GM12872 (cell line): ENCODE data around the gene CNIH3.

ENCODE experiments used
- TF ChIP-seq, protein P1 (sequence below): IDR thresholded peaks from 3 replicates; pipeline ENCODE4 v1.5.1; 2011; ENCODE audit warnings: low read depth, mild to moderate bottlenecking, low read length, moderate library complexity; ENCODE audit not compliant: insufficient read depth

CNIH3 gene

DNA sequence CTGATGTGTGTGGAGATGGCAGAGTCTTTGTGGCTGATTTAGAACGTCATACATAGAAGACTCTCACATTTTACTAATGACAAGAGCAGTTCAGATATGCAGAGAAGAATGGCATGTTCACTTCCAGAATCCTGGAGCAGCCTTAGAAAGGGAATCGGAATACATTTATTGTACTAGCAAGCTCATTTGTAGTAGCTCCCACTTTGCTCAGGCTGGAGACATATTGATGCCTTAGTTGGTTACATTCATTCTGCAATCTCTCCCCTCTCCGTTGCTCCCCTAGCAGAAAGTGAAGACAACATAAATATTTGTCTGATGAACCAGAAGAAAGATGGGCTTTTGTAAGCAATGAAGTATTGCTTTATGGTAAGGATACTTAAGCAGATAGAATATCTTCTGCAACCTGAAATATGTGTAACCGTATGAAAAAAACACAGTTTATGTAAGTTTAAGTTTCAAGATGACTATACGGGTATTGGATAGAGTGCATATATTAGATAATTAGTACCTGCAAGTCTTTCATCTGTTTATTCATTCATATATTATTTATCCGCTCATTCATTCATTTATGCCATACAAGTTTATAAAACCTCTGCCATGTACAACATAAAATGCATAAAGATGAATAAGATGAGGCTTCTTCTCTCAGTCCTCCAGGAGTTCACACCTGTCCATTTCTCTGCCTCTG lies 135.7 kb downstream of the CNIH3 start:
- TF ChIP-seq, protein P1, sequence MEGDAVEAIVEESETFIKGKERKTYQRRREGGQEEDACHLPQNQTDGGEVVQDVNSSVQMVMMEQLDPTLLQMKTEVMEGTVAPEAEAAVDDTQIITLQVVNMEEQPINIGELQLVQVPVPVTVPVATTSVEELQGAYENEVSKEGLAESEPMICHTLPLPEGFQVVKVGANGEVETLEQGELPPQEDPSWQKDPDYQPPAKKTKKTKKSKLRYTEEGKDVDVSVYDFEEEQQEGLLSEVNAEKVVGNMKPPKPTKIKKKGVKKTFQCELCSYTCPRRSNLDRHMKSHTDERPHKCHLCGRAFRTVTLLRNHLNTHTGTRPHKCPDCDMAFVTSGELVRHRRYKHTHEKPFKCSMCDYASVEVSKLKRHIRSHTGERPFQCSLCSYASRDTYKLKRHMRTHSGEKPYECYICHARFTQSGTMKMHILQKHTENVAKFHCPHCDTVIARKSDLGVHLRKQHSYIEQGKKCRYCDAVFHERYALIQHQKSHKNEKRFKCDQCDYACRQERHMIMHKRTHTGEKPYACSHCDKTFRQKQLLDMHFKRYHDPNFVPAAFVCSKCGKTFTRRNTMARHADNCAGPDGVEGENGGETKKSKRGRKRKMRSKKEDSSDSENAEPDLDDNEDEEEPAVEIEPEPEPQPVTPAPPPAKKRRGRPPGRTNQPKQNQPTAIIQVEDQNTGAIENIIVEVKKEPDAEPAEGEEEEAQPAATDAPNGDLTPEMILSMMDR, result no peak

DNA sequence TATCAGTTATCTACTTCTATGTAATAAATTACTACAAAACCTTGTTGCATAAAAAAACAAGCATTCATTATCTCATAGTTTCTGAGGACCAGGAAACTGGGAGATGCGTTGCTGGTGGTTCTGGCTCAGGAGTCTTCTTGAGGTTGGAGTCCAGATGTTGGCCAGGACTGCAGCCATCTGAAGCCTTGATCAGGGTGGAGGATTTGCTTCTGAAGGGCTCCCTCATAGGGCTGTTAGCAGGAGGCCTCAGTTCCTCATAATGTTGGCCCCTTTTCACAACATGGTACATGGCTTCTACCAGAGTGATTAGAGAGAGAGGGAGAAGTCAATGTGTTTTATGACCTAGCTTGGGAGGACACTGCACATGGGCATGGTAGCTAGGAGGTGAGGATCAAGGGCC lies 137.4 kb downstream of the CNIH3 start:
- TF ChIP-seq, protein P1, result no peak

DNA sequence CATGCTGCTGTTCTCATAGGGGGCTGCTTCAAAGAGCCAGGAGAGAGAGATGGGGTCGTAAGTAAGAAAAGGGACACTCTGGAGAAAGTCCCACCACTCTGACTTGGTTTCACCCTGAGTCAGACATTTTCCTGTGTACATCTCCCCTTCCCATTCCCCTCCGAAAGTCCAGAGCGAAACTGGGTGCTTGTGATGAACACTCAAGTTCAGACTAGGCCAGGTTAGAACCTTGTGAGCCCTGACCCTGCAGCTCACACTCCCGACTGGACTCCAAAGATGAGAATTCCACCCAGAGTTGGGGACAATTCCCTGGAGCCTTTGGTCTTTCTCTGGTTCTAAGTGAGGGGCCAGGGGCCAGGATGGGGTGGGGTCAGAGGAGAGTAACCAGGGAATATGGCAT lies 139.5 kb downstream of the CNIH3 start:
- TF ChIP-seq, protein P1, result no peak

DNA sequence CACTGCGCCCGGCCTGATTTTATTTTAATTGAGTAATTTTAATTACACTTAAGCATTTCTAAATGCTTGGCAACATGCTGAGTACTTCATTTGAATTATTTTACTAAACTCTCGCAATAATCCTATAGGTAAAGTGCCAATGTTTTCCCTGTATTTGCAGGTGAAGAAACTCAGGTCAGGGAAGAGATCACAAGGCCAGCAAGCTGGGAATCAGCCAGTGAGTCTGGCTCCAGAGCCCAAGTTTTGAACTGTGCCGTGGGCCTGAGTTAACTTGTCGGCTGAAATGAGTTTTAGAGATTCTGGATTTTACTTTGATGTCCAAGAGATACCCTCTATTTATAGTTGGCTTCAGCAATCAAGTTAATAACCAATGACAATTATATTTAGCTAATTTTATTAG lies 141.4 kb downstream of the CNIH3 start:
- TF ChIP-seq, protein P1, result no peak

DNA sequence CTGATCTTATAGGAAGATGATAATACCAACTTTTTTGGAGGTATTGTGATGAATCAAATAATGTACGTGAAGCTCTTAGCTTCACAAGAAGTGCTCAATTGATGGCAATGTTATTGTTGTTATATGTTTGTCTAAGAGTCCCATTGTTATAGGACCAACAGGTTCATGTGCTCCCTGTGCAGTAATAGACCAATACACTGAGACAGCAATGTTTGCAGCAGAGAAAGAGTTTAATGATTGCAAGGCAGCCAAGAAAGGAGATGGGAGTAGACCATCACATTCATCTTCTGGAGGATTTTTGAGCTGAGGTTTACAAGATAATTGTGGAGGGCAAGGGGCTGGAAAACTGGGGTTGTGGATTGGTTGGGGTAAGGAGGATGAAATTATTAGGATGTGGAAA lies 143.0 kb downstream of the CNIH3 start:
- TF ChIP-seq, protein P1, result no peak

DNA sequence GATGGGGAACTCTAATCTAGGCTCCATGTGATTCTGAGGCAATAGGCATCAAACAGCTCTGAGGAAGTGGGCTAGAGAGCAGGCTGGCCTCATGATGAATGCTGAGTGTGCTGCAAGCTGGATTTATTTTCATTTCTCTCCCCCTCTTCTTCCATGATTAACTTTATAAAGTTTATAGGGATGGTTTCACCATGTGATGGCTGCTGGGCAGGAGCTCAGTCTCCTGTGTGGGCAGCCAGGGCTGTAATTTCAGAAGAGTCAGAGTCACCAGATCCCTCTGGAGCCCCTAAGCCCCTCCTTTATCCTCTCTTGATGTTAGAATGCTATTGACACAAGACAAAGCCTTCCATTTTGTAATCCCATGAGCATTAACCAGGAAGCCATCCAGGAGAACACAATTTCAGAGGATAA lies 143.6 kb downstream of the CNIH3 start:
- TF ChIP-seq, protein P1, result no peak

DNA sequence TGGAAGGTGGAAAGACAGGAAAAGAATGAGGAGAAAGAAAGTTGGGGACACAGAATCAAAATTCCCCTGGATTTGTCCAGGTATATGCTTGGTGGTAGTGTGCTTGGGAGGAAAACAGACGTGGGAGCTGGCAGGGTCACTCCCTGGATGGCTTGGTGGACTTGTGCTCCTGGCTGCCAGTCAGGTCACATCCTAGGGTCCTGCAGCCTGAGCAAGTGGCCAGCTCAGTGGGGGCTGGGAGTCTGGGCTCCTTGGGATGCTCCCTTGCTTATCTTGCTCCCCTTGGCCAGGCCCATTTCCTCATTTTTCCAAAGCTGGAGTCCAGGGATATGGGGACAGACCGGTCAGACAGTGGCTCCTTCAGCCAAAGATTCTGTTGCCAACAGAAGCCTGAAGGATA lies 144.0 kb downstream of the CNIH3 start:
- TF ChIP-seq, protein P1, result no peak

DNA sequence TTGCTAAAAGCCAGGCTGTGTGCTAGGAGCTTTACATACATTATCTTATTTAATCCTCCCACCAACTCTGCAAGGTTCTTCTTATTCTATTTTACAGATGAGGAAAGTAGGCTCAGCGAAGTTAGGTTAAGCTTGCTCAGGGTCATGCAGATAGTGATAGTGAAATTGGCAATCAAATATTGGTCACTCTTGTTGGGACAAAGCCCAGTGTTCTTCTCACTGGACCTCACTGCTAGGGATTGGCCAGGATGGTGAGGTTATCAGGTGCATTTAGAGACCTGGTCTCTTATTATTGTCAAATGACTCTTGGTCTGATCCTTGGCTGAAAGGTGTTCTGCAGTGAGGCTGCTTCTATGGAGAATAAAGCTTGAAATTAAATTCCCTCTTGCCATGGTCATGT lies 145.1 kb downstream of the CNIH3 start:
- TF ChIP-seq, protein P1, result no peak
